Stimulated activated CD8-positive, alpha-beta memory T cell treated with anti-CD3 and anti-CD28 coated beads, Interleukin-4, amount 100 ng/mL, for 48 hours (primary cell): ENCODE data around the gene ENGASE.
"Not testable (repeated sequence)": the region's sequence is repeated elsewhere in the genome, so short reads cannot be mapped to it uniquely, and the experiment has no call there.

Experiments
- DNase-seq: peaks from one replicate; pipeline ENCODE4 v3.0.0-alpha.2; 2020

Gene ENGASE

GRCh38 chr17:79053251-79053925 is 21.2 kb upstream of the ENGASE start:
- no peak for DNase-seq

GRCh38 chr17:79054200-79054960 is 20.2 kb upstream of the ENGASE start:
- no peak for DNase-seq

- no peak for DNase-seq
These were observed 19.4 kb upstream of the ENGASE start for GRCh38 chr17:79055197-79055596.

- no peak for DNase-seq
These were observed 16.8 kb upstream of the ENGASE start for GRCh38 chr17:79057737-79058385.

GRCh38 chr17:79062691-79063090 is 11.9 kb upstream of the ENGASE start:
- DNase-seq = no peak

- no peak for DNase-seq
These were observed 10.6 kb upstream of the ENGASE start for GRCh38 chr17:79064026-79064425.

- DNase-seq = peak; percentile 75
These were observed 9.4 kb upstream of the ENGASE start for GRCh38 chr17:79065105-79065670.

- DNase-seq = no peak
These were observed 7.7 kb upstream of the ENGASE start for GRCh38 chr17:79066963-79067362.

- DNase-seq = no peak
These were observed 4.3 kb upstream of the ENGASE start for GRCh38 chr17:79070266-79070880.

GRCh38 chr17:79071161-79071740 is 3.4 kb upstream of the ENGASE start:
- no peak for DNase-seq

- DNase-seq = no peak
These were observed 2.1 kb upstream of the ENGASE start for GRCh38 chr17:79072544-79072943.

GRCh38 chr17:79073016-79073705 is 1.5 kb upstream of the ENGASE start:
- DNase-seq = no peak

GRCh38 chr17:79073706-79074088 is 927 bp upstream of the ENGASE start:
- DNase-seq = no peak

GRCh38 chr17:79074121-79074648 is 439 bp upstream of the ENGASE start:
- DNase-seq = not testable (repeated sequence)

GRCh38 chr17:79075446-79075750 is 774 bp downstream of the ENGASE start:
- peak; percentile 42 for DNase-seq

- DNase-seq = no peak
These were observed 1.3 kb downstream of the ENGASE start for GRCh38 chr17:79075861-79076406.

- no peak for DNase-seq
These were observed 3.0 kb downstream of the ENGASE start for GRCh38 chr17:79077587-79077986.

GRCh38 chr17:79078476-79079190 is 4.0 kb downstream of the ENGASE start:
- DNase-seq = no peak

- DNase-seq = no peak
These were observed 5.0 kb downstream of the ENGASE start for GRCh38 chr17:79079421-79080200.

GRCh38 chr17:79080349-79080748 is 5.7 kb downstream of the ENGASE start:
- DNase-seq = no peak
